RWPE1 (cell line): ENCODE measurements around the gene C12orf57.

Experiments
- CTCF ChIA-PET: fragments of 350-600 bp; sonication (Branson Sonifier 250); formaldehyde crosslinking; extraction: SDS; loops from one replicate; lab custom pipeline; 2021; lab: Yijun Ruan, JAX
- POLR2A ChIA-PET: fragments of 400-600 bp; formaldehyde crosslinking; extraction: SDS; loops from one replicate; lab custom pipeline; 2020; ENCODE audit warnings: antibody characterized with exemption; ENCODE audit not compliant: low non-redundant PET; lab: Yijun Ruan, JAX
- DNase-seq: peaks from one replicate; pipeline ENCODE4 v3.0.0; 2012; ENCODE audit warnings: low spot score
- H3K27ac ChIP-seq: fragments of 450-650 bp; 2 replicates; pipeline ENCODE4 v1.5.1; 2017
- CTCF ChIP-seq: fragments of 450-650 bp; conservative IDR thresholded peaks from 2 replicates; pipeline ENCODE4 v1.5.1; 2017; ENCODE audit warnings: low read depth, mild to moderate bottlenecking

The C12orf57 gene

GRCh38 chr12:6961695-6962284 is 18.0 kb downstream of the C12orf57 start:
- CTCF ChIA-PET: interaction anchor here (0.7 to 2.5 kb wide), 5 partner anchors 9 to 214 kb away, joined by 3 to 14 read pairs (median 6); partner anchors contain the start of genes C12orf57, C1RL and RNU7-1
- POLR2A ChIA-PET: interaction anchor here (1.2 to 2.7 kb wide), 3 partner anchors 16 to 33 kb away, joined by 5 to 24 read pairs (median 12); partner anchors contain the start of genes C12orf57 and RNU7-1
- peak overlapping the region; percentile 72 for H3K27ac ChIP-seq
- TF ChIP-seq CTCF: 0 out of 2 replicates have a peak, but pooled peaks have one; percentile 8
- peak; percentile 39 for DNase-seq

GRCh38 chr12:6962285-6963015 is 18.6 kb downstream of the C12orf57 start:
- DNase-seq: no peak
- ChIA-PET POLR2A (interaction anchor here (1.2 to 2.7 kb wide), 3 partner anchors 16 to 33 kb away, joined by 5 to 24 read pairs (median 12); partner anchors contain the start of genes C12orf57 and RNU7-1), CTCF (interaction anchor here (0.7 to 2.5 kb wide), 5 partner anchors 10 to 213 kb away, joined by 3 to 14 read pairs (median 6); partner anchors contain the start of genes C12orf57, C1RL and RNU7-1)
- peak overlapping the region; percentile 72 for H3K27ac ChIP-seq
- TF ChIP-seq CTCF: no peak

GRCh38 chr12:6963016-6963731 is 19.4 kb downstream of the C12orf57 start:
- POLR2A ChIA-PET: interaction anchor here (1.2 to 2.7 kb wide), 5 partner anchors 17 to 34 kb away, joined by 5 to 24 read pairs (median 12); partner anchors contain the start of genes C12orf57 and RNU7-1
- no peak for TF ChIP-seq CTCF
- CTCF ChIA-PET: interaction anchor here (0.5 to 2.7 kb wide), 3 partner anchors 11 to 18 kb away, joined by 5 to 14 read pairs (median 14); partner anchors contain the start of genes C12orf57 and RNU7-1
- peak; percentile 88 for DNase-seq
- peak overlapping the region; percentile 72 for H3K27ac ChIP-seq

GRCh38 chr12:6963791-6964413 is 20.1 kb downstream of the C12orf57 start:
- TF ChIP-seq CTCF: no peak
- peak overlapping the region; percentile 72 for H3K27ac ChIP-seq
- no peak for DNase-seq
- ChIA-PET POLR2A (interaction anchor here (0.6 to 2.1 kb wide), 5 partner anchors 16 to 800 kb away, joined by 3 to 17 read pairs (median 3); partner anchors contain the start of genes C12orf57 and RNU7-1), CTCF (interaction anchor here (0.5 to 2.7 kb wide), 5 partner anchors 12 to 144 kb away, joined by 3 to 14 read pairs (median 5); no protein-coding TSS in a partner anchor)

- no peak for TF ChIP-seq CTCF
- POLR2A ChIA-PET: interaction anchor here (0.6 to 2.1 kb wide), 5 partner anchors 17 to 673 kb away, joined by 3 to 17 read pairs (median 3); partner anchors contain the start of genes C12orf57 and RNU7-1
- CTCF ChIA-PET: interaction anchor here (0.6 to 2.7 kb wide), 6 partner anchors 10 to 144 kb away, joined by 3 to 14 read pairs (median 3); partner anchors contain the start of gene RNU7-1
- peak overlapping the region; percentile 72 for H3K27ac ChIP-seq
- no peak for DNase-seq
Measured at GRCh38 chr12:6964605-6965025, 20.8 kb downstream of the C12orf57 start.
